GM21526 (cell line): ENCODE measurements around the gene CTNND2.

Source experiments
- ATAC-seq: cut with Tn5 transposase; IDR thresholded peaks from one replicate; pipeline ENCODE4 v1.9.1; 2021; ENCODE audit warnings: moderate library complexity; ENCODE audit not compliant: unreplicated experiment, low FRiP score

Gene CTNND2

GRCh38 chr5:11227064-11227463, 677.2 kb downstream of the CTNND2 start:
- no peak for ATAC-seq

- ATAC-seq = no peak
Measured at GRCh38 chr5:11224436-11225187, 679.6 kb downstream of the CTNND2 start.

- no peak for ATAC-seq
Measured at GRCh38 chr5:11222169-11222568, 682.1 kb downstream of the CTNND2 start.

- ATAC-seq = no peak
Measured at GRCh38 chr5:11214864-11215644, 689.2 kb downstream of the CTNND2 start.

GRCh38 chr5:11212706-11213105, 691.5 kb downstream of the CTNND2 start:
- no peak for ATAC-seq

- ATAC-seq = no peak
Measured at GRCh38 chr5:11197726-11198125, 706.5 kb downstream of the CTNND2 start.

- ATAC-seq = no peak
Measured at GRCh38 chr5:11191673-11192072, 712.6 kb downstream of the CTNND2 start.

GRCh38 chr5:11182441-11183080, 721.7 kb downstream of the CTNND2 start:
- no peak for ATAC-seq

- no peak for ATAC-seq
Measured at GRCh38 chr5:11181940-11182339, 722.3 kb downstream of the CTNND2 start.

- no peak for ATAC-seq
Measured at GRCh38 chr5:11180890-11181289, 723.4 kb downstream of the CTNND2 start.

GRCh38 chr5:11177999-11178711, 726.1 kb downstream of the CTNND2 start:
- no peak for ATAC-seq

- ATAC-seq = no peak
Measured at GRCh38 chr5:11174591-11174990, 729.7 kb downstream of the CTNND2 start.

GRCh38 chr5:11172484-11172883, 731.8 kb downstream of the CTNND2 start:
- no peak for ATAC-seq

GRCh38 chr5:11171236-11171635, 733.0 kb downstream of the CTNND2 start:
- ATAC-seq = no peak

GRCh38 chr5:11166923-11167322, 737.3 kb downstream of the CTNND2 start:
- ATAC-seq = no peak

GRCh38 chr5:11164531-11165294, 739.5 kb downstream of the CTNND2 start:
- ATAC-seq = no peak

GRCh38 chr5:11157132-11157531, 747.1 kb downstream of the CTNND2 start:
- ATAC-seq = no peak

GRCh38 chr5:11153670-11154382, 750.4 kb downstream of the CTNND2 start:
- no peak for ATAC-seq

GRCh38 chr5:11152368-11152767, 751.9 kb downstream of the CTNND2 start:
- no peak for ATAC-seq
